Measurements from ENCODE around the gene KIR3DL2. TPM values are rescaled to one million over a fixed set of nuclear protein-coding genes. Genes with fewer than 3 reads are reported as not detected.
"Not testable (repeated sequence)": the region's sequence is repeated elsewhere in the genome, so short reads cannot be mapped to it uniquely, and the experiment has no call there.

KIR3DL2 gene
- total RNA-seq, 1 experiment from 2014 or later, result not detected

DNA sequence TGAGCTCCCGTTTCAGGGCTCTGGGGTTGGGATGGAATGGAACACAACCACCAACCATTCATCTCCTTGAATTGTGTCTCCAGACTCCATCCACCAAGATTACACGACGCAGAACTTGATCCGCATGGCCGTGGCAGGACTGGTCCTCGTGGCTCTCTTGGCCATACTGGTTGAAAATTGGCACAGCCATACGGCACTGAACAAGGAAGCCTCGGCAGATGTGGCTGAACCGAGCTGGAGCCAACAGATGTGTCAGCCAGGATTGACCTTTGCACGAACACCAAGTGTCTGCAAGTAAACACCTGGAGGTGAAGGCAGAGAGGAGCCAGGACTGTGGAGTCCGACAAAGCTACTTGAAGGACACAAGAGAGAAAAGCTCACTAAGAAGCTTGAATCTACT, 39.3 kb downstream of the KIR3DL2 start:
- no peak for DNase-seq
- H3K4me3 ChIP-seq (ENCODE audit: insufficient read depth, low read depth, low read length), result no peak overlapping the region
- no peaks in the 10 kb centered on the region for H3K27me3 ChIP-seq (ENCODE audit: control insufficient read depth, insufficient read depth, low read length)

DNA sequence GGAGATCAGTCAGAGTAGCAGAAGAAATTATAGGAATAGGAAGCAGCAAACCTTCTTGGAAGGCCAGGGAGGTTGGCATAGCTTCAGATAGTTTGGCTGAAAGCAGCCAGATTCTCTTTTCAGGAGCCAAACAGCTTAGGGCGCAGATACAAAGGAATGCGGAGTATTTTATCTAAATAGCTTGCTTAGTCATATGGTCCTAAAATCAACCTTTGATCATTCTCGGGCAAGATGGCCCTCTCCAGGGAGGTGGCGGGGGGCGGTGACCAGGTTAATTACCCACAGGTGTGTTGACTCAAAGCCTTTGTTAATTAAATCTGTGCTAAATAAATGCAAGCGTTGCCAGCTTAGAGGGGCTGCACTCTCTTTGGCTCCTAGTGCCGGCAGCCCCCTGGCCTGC, 43.2 kb downstream of the KIR3DL2 start:
- Histone ChIP-seq H3K4me3 (ENCODE audit: insufficient read depth, low read depth, low read length) (no peak overlapping the region; the same call in 1 of the 2 replicates), H3K27me3 (ENCODE audit: control insufficient read depth, insufficient read depth, low read length) (no peaks in the 10 kb centered on the region), H3K36me3 (replicated peaks; ENCODE audit: control insufficient read depth, insufficient read depth, low read length) (no peaks in the 10 kb centered on the region)
- DNase-seq, result peak; percentile 60

More for the DNA sequence above, 39.3 kb downstream of the KIR3DL2 start:
- H3K36me3 ChIP-seq (replicated peaks; ENCODE audit: control insufficient read depth, insufficient read depth, low read length), result no peaks in the 10 kb centered on the region

DNA sequence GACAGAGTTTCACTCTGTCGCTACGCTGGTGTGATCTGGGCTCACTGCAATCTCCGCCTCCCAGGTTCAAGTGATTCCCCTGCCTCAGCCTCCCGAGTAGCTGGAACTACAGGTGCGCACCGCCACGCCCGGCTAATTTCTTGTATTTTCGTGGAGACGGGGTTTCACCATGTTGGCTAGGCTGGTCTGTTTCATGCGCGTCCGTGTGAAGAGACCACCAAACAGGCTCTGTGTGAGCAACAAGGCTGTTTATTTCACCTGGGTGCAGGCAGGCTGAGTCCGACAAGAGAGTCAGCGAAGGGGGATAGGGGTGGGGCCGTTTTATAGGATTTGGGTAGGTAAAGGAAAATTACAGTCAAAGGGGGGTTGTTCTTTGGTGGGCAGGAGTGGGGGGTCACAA, 43.9 kb downstream of the KIR3DL2 start:
- H3K36me3 ChIP-seq (replicated peaks; ENCODE audit: control insufficient read depth, insufficient read depth, low read length); DNase-seq; H3K27me3 ChIP-seq (ENCODE audit: control insufficient read depth, insufficient read depth, low read length): not testable (repeated sequence)
- peak overlapping the region; percentile 10; the same call in 1 of the 2 replicates for H3K4me3 ChIP-seq (ENCODE audit: insufficient read depth, low read depth, low read length)

DNA sequence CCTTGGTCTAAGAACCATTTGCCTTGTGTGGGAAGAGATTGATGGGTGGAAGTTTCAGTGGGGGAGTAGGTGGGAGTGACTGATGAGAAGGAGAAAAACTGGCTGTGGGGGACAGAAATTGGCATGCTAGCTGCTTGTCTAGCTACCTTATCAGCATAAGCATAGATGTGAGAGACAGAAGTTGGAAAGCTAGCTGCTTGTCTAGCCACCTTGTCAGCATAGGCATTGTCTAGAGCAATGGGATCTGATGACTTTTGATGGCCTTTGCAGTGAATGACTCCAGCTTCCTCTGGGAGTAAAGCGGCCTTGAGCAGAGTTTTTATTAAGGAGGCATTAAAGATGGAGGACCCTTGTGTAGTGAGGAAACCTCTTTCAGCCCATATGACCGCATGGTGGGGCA, 45.8 kb downstream of the KIR3DL2 start:
- DNase-seq, result no peak
- peak overlapping the region; percentile 4; the same call in 1 of the 2 replicates for H3K4me3 ChIP-seq (ENCODE audit: insufficient read depth, low read depth, low read length)
- no peaks in the 10 kb centered on the region for H3K27me3 ChIP-seq (ENCODE audit: control insufficient read depth, insufficient read depth, low read length)
- H3K36me3 ChIP-seq (replicated peaks; ENCODE audit: control insufficient read depth, insufficient read depth, low read length), result no peaks in the 10 kb centered on the region

DNA sequence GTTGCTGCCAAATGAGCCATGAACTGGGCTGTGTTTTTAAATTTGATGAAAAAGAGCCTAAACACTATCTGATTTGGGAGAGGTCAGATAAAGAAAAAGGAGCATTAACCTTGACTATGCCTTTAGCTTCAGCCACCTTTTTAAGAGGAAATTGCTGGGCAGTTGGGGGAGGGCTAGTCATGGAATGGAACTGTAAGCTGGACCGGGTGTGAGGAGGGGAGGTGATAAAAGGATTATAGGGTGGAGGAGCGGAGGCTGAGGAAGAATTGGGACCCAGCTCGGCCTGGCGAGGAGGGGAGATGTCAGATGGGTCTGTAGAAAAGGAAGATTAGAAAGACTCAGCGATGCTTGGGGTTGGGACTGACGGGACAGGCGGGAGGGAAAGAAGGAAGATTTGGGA, 48.4 kb downstream of the KIR3DL2 start:
- H3K36me3 ChIP-seq (replicated peaks; ENCODE audit: control insufficient read depth, insufficient read depth, low read length); DNase-seq; H3K27me3 ChIP-seq (ENCODE audit: control insufficient read depth, insufficient read depth, low read length); H3K4me3 ChIP-seq (ENCODE audit: insufficient read depth, low read depth, low read length): not testable (repeated sequence)

DNA sequence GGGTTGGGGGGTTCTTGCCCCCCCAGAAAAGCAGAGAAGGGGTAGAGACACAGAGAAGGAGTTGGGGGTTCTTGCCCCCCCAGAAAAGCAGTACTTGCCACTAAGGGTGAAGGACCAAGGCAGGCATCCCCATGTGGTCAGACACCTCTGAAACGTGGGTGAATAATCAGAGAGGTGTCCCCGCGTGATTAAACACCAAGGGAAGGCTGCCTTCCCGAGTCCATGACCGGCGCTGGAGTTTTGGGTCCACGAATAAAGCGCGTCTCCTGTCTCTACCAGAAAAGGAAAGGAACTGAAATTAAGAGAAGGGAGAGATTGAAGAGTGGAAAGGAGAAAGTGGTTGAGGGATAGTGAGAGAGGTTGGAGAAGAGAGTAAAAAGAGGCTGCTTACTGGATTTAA, 49.4 kb downstream of the KIR3DL2 start:
- H3K36me3 ChIP-seq (replicated peaks; ENCODE audit: control insufficient read depth, insufficient read depth, low read length); DNase-seq; H3K27me3 ChIP-seq (ENCODE audit: control insufficient read depth, insufficient read depth, low read length); H3K4me3 ChIP-seq (ENCODE audit: insufficient read depth, low read depth, low read length): not testable (repeated sequence)

DNA sequence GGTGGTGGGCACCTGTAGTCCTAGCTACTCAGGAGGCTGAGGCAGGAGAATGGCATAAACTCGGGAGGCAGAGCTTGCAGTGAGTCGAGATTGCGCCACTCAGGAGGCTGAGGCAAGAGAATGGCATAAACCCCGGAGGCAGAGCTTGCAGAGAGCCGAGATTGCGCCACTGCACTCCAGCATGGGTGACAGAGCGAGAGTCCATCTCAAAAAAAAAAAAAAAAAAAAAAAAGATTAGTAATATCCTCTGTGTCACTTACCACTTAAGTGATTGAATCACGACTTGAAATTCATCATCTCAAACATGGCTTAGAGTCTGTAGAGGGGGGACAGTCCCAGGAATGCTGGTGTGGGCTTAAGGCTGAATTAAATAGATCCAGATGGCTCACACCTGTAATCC, 50.9 kb downstream of the KIR3DL2 start:
- H3K4me3 ChIP-seq (ENCODE audit: insufficient read depth, low read depth, low read length); DNase-seq; H3K36me3 ChIP-seq (replicated peaks; ENCODE audit: control insufficient read depth, insufficient read depth, low read length); H3K27me3 ChIP-seq (ENCODE audit: control insufficient read depth, insufficient read depth, low read length): not testable (repeated sequence)

DNA sequence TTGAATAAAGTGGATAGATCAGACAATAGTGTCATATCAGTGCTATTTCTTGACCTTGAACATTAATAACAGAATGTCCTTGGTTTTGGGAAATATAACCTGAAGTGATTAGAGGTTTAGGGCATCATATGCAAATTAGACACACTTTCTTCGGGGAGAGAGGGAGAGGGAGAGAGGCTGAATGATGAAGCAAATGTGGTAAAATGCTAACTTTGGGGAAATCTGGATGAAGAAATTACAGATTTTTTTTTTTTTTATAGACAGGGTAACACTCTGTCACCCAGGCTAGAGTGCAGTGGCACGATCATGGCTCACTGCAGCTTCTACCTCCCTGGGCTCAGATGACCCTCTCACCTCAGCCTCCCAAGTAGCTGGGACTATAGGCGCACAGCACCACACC, 51.8 kb downstream of the KIR3DL2 start:
- H3K4me3 ChIP-seq (ENCODE audit: insufficient read depth, low read depth, low read length), result no peak overlapping the region
- H3K27me3 ChIP-seq (ENCODE audit: control insufficient read depth, insufficient read depth, low read length), result no peaks in the 10 kb centered on the region
- DNase-seq, result no peak
- no peaks in the 10 kb centered on the region for H3K36me3 ChIP-seq (replicated peaks; ENCODE audit: control insufficient read depth, insufficient read depth, low read length)

DNA sequence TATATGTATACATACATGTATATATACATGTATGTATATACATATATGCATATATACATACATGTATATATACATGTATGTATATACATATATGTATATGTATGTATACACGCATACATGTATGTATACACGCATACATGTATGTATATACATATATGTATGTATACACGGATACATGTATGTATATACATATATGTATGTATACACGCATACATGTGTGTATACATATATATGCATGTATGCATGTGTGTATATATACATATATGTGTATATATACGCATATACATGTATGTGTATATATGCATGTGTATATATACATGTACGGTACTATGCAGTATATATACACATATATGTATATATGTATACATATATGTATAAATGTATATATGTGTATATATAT, 53.1 kb downstream of the KIR3DL2 start:
- Histone ChIP-seq H3K4me3 (ENCODE audit: insufficient read depth, low read depth, low read length) (no peak overlapping the region), H3K36me3 (replicated peaks; ENCODE audit: control insufficient read depth, insufficient read depth, low read length) (no peaks in the 10 kb centered on the region)
- DNase-seq, result no peak

DNA sequence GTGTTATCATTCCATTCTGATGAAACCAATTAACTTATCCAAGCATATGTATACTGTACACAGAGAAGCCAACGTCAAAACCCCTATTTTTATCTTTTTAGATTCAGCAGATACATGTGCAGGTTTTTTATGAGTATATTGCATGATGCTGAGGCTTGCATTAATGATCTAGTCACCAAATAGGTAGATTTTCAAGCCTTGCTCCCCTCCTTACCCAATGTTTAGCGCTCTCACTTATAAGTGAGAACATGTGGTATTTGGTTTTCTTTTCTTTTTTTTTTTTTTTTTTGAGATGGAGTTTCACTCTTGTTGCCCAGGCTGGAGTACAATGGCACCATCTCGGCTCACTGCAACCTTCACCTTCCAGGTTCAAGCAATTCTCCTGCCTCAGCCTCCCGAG, 54.0 kb downstream of the KIR3DL2 start:
- H3K4me3 ChIP-seq (ENCODE audit: insufficient read depth, low read depth, low read length); H3K36me3 ChIP-seq (replicated peaks; ENCODE audit: control insufficient read depth, insufficient read depth, low read length); DNase-seq; H3K27me3 ChIP-seq (ENCODE audit: control insufficient read depth, insufficient read depth, low read length): not testable (repeated sequence)

More for the DNA sequence above, 53.1 kb downstream of the KIR3DL2 start:
- H3K27me3 ChIP-seq (ENCODE audit: control insufficient read depth, insufficient read depth, low read length), result no peaks in the 10 kb centered on the region

DNA sequence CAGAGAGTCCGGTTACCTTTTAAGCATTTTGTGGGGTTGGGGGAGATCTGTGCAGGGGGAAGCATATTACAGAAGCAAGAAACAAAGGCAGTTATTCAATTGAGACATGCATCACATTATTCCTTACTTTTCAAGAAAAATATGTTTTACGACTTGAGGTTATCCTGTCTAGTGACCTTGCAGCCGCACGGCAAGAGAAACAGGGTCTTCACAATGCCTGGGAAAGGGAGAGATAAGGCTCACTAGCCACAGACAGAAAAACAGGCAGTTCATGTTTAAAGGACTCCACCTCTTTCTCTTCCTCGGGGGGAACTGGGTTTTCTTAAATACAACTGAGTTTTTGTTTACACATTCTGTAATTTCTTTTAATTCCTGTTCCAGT, 55.2 kb downstream of the KIR3DL2 start:
- H3K36me3 ChIP-seq (replicated peaks; ENCODE audit: control insufficient read depth, insufficient read depth, low read length), result no peaks in the 10 kb centered on the region
- DNase-seq, result no peak
- no peaks in the 10 kb centered on the region for H3K27me3 ChIP-seq (ENCODE audit: control insufficient read depth, insufficient read depth, low read length)
- H3K4me3 ChIP-seq (ENCODE audit: insufficient read depth, low read depth, low read length), result no peak overlapping the region

DNA sequence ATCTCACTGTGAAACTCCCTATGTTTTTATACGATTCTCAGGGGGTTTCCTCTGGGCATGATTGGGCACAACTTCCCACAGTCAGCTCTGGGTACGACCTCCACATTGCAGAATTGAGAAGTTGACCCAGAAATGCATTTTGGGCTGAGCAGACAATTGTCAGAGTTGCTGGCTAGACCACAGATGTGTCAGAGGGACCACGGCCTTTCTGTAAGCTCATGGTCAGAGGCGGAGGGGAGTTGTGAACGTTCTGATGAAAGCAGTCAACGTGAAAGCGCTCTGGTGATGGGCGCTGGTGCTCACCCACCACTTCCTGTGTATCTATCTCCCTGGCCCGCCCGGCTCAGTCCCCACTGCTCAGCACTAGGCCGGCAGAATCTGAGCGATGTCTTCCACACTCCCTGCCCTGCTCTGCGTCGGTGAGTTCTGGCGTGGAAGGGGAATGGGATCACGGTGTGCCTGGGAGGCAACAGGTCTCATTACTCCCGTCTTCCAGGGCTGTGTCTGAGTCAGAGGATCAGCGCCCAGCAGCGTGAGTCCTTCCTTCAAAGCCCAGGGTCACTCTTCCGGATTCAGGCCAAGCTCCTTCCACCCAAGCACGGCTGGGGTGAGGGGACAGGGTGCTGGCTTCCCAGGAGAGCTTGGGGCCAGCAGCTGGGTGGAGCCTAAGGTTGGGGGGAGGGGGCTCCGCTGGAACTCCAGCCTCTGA, 55.7 kb downstream of the KIR3DL2 start, which contains the start of gene NCR1:
Gene NCR1 (plus strand): TSS at position 346 of the 709 bp plus-strand sequence. CDS start 40 bp downstream, at position 386.
- no peak within 1 kb of the TSS for H3K4me3 ChIP-seq (ENCODE audit: insufficient read depth, low read depth, low read length)
- no peak for DNase-seq
- no peaks in the 10 kb centered on the region for H3K36me3 ChIP-seq (replicated peaks; ENCODE audit: control insufficient read depth, insufficient read depth, low read length)
- H3K27me3 ChIP-seq (ENCODE audit: control insufficient read depth, insufficient read depth, low read length), result no peaks in the 10 kb centered on the region

DNA sequence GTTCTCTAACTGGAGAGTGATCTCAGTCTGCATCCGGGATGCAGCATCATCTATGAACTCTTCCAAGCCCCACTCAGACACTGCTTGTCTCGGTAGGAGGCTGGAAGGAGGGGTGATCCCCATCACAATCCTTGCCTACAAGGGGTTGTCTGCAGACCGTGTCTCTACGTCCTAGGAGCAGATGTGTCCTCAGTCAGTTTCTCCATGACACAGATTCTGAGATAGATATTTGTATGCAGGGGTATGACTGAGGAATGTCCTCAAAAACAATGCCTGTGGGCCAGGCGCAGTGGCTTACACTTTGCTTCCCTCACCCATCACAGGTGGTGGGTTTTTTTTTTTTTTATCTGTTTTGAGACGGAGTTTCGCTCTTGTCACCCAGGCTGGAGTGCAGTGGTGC, 56.6 kb downstream of the KIR3DL2 start:
- no peaks in the 10 kb centered on the region for H3K36me3 ChIP-seq (replicated peaks; ENCODE audit: control insufficient read depth, insufficient read depth, low read length)
- no peaks in the 10 kb centered on the region for H3K27me3 ChIP-seq (ENCODE audit: control insufficient read depth, insufficient read depth, low read length)
- DNase-seq, result no peak
- no peak overlapping the region for H3K4me3 ChIP-seq (ENCODE audit: insufficient read depth, low read depth, low read length)

DNA sequence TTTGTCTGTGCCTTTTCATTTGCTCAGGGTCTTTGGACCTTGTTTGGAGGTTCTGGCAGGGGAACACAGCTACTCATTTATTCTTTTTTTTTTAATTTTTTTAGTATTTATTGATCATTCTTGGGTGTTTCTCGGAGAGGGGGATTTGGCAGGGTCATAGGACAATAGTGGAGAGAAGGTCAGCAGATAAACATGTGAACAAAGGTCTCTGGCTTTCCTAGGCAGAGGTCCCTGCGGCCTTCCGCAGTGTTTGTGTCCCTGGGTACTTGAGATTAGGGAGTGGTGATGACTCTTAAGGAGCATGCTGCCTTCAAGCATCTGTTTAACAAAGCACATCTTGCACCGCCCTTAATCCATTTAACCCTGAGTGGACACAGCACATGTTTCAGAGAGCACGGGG, 57.7 kb downstream of the KIR3DL2 start:
- H3K4me3 ChIP-seq (ENCODE audit: insufficient read depth, low read depth, low read length); H3K36me3 ChIP-seq (replicated peaks; ENCODE audit: control insufficient read depth, insufficient read depth, low read length); H3K27me3 ChIP-seq (ENCODE audit: control insufficient read depth, insufficient read depth, low read length); DNase-seq: not testable (repeated sequence)

Data from H7 (cell line).